ENCODE measurements around the gene TAF15.

DNA sequence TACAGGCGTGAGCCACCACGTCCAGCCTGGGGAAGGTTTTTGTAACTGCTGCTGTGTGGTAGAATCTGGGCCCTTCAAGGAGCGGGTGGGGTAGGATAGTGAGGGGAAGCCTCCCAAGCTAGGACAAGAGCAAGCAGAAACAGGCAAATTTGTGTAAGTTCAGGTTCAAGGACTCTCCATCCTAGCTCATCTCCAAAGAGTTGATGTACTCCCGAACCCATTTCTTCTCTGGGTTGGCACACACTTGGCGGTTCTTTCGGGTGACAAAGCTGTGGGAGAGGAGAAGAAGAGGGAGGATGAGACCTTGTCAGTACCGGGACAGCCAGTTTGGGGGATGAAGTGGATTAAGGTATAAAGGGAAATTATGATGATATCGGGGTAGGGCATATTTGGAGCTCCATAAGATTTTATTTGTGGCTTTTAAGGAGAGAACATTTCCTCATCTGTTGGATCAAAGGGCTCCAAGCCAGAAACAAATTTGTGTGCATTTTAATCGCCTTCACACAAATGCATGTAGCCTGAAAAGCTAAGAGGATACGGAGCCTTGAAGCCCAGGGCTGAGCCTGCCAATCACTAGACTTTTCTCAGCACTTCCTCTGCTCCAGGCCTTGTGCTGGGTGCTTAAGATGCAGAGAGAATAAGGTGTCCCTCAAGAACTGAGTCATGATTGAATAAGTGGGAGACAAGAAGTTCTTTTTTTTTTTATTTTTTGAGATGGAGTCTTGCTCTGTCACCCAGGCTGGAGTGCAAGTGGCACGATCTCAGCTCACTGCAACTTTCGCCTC is 63.1 kb downstream of the TAF15 start:
- TF ChIP-seq, protein P1, sequence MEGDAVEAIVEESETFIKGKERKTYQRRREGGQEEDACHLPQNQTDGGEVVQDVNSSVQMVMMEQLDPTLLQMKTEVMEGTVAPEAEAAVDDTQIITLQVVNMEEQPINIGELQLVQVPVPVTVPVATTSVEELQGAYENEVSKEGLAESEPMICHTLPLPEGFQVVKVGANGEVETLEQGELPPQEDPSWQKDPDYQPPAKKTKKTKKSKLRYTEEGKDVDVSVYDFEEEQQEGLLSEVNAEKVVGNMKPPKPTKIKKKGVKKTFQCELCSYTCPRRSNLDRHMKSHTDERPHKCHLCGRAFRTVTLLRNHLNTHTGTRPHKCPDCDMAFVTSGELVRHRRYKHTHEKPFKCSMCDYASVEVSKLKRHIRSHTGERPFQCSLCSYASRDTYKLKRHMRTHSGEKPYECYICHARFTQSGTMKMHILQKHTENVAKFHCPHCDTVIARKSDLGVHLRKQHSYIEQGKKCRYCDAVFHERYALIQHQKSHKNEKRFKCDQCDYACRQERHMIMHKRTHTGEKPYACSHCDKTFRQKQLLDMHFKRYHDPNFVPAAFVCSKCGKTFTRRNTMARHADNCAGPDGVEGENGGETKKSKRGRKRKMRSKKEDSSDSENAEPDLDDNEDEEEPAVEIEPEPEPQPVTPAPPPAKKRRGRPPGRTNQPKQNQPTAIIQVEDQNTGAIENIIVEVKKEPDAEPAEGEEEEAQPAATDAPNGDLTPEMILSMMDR (IDR thresholded peaks at IDR 0.05) = no peak
- no peak for TF ChIP-seq POLR2A (IDR thresholded peaks at IDR 0.05)

Measured in thyroid gland (tissue), 4 donors.